Fibroblast of lung (primary cell): Measurements from ENCODE around the gene PGGT1B. TPM values are rescaled to one million over a fixed set of nuclear protein-coding genes. Genes with fewer than 3 reads are reported as not detected.

Experiments used
- DNase-seq, 2 donors: peaks; one replicate each; pipeline versions ENCODE4 v3.0.0 to v3.0.0-alpha.2; 2010; ENCODE audit warnings: low read depth in 2 of 2
- H2AFZ ChIP-seq: 2 replicates; pipeline ENCODE4 v1.5.1; 2012; ENCODE audit warnings: low read length, control low read depth, inconsistent platforms
- H3K27ac ChIP-seq: 2 replicates; pipeline ENCODE4 v1.5.1; 2011; ENCODE audit warnings: low read length, control low read depth; ENCODE audit not compliant: insufficient read depth
- H3K27me3 ChIP-seq: 2 replicates; pipeline ENCODE4 v1.5.1; 2011; ENCODE audit warnings: mild to moderate bottlenecking, low read length; ENCODE audit not compliant: control insufficient read depth, insufficient read depth
- H3K36me3 ChIP-seq: 2 replicates; pipeline ENCODE4 v1.5.1; 2011; ENCODE audit warnings: low read length; ENCODE audit not compliant: control insufficient read depth, insufficient read depth
- H3K4me1 ChIP-seq: 2 replicates; pipeline ENCODE4 v1.5.1; 2011; ENCODE audit warnings: low read length; ENCODE audit not compliant: control insufficient read depth, insufficient read depth; ENCODE audit errors: extremely low read depth
- H3K4me2 ChIP-seq: 2 replicates; pipeline ENCODE4 v1.5.1; 2011; ENCODE audit warnings: low read length, control low read depth; ENCODE audit not compliant: insufficient read depth; ENCODE audit errors: extremely low read depth
- H3K4me3 ChIP-seq, 4 experiments: fragments of 200-600 bp in 1 of 4; sonication (generic) in 1 of 4; replicated peaks in 1 of 4; 2 replicates each; pipeline ENCODE4 v1.5.1; 2011 to 2016; ENCODE audit warnings: low read length in 4 of 4, low read depth in 3 of 4, mild to moderate bottlenecking in 3 of 4, control low read depth in 2 of 4, inconsistent platforms in 1 of 4, mixed read lengths in 1 of 4; ENCODE audit not compliant: insufficient read depth in 1 of 4; ENCODE audit errors: control extremely low read depth in 1 of 4
- H3K79me2 ChIP-seq: 2 replicates; pipeline ENCODE4 v1.5.1; 2012; ENCODE audit warnings: mild to moderate bottlenecking, low read length, inconsistent platforms; ENCODE audit not compliant: control insufficient read depth, insufficient read depth
- H3K9ac ChIP-seq: 2 replicates; pipeline ENCODE4 v1.5.1; 2011; ENCODE audit warnings: mild to moderate bottlenecking, low read length, control low read depth; ENCODE audit not compliant: insufficient read depth
- H3K9me3 ChIP-seq: 2 replicates; pipeline ENCODE4 v1.5.1; 2012; ENCODE audit warnings: low read depth, low read length; ENCODE audit not compliant: control insufficient read depth, insufficient read depth
- H4K20me1 ChIP-seq: 2 replicates; pipeline ENCODE4 v1.5.1; 2011; ENCODE audit warnings: low read length; ENCODE audit not compliant: control insufficient read depth, insufficient read depth; ENCODE audit errors: extremely low read depth
- EZH2 ChIP-seq: IDR thresholded peaks from 2 replicates; pipeline ENCODE4 v1.5.1; 2012; ENCODE audit warnings: low read length, control low read depth, mild to moderate bottlenecking; ENCODE audit errors: missing control alignments
- polyA plus RNA-seq, 2 donors: library from polyadenylated mRNA; depleted of rRNA in 1 of 2; stranded (reverse) in 1 of 2; unstranded in 1 of 2; fragments of >200 nt; gene quantifications; 2 replicates each; pipeline ENCODE4 v1.2.1, GENCODE V29; 2011 to 2012; ENCODE audit warnings: missing spikeins in 1 of 2
- total RNA-seq: library from RNA; depleted of rRNA; stranded (reverse); fragments of >200 nt; gene quantifications from 2 replicates; pipeline ENCODE4 v1.2.1, GENCODE V29; 2014
- TF ChIP-seq, protein P1 (sequence below), 2 donors: IDR thresholded peaks in 1 of 2; conservative IDR thresholded peaks in 1 of 2; 1 replicate in 1 of 2; 2 replicates in 1 of 2; pipeline ENCODE4 v1.5.1; 2011 to 2012; ENCODE audit warnings: low read length in 2 of 2, control low read depth in 1 of 2, inconsistent platforms in 1 of 2, low read depth in 1 of 2, mild to moderate bottlenecking in 1 of 2

Gene PGGT1B
- total and polyA plus RNA-seq, 2 donors (not counting 1 experiment from before 2014, with no cell fraction given), result 2.5 to 12.4 TPM

DNA sequence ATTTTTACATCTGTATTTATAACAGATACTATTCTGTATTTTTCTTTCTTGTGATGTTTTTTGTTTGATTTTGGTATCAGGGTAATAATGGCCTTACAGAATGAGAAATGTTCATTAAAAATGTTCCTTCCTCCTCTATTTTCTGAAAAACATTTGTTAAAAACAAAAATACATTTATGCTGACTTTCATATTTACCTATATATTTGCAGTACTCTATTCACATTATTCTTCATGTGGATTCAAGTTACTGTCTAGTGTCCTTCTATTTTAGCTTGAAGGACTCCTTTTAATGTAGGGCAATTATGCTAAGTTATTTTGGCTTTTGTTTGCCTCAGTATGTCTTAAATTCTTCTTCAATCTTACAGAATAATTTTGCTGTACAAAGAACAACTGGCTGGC lies 28.7 kb upstream of the PGGT1B start:
- H3K9ac ChIP-seq, result no peak overlapping the region
- no peaks in the 10 kb centered on the region for H3K27me3 ChIP-seq
- H3K4me2 ChIP-seq, result no peak overlapping the region
- no peak for TF ChIP-seq EZH2
- no peaks in the 10 kb centered on the region for H3K4me1 ChIP-seq
- peaks cover 19% of the 10 kb centered on the region for H3K79me2 ChIP-seq
- no peak overlapping the region for H3K4me3 ChIP-seq
- H2AFZ ChIP-seq, result no peak overlapping the region
- DNase-seq, result no peak
- no peak overlapping the region for H3K27ac ChIP-seq
- H3K9me3 ChIP-seq, result no peaks in the 10 kb centered on the region
- H3K36me3 ChIP-seq, result peaks cover 1% of the 10 kb centered on the region
- no peaks in the 10 kb centered on the region for H4K20me1 ChIP-seq

DNA sequence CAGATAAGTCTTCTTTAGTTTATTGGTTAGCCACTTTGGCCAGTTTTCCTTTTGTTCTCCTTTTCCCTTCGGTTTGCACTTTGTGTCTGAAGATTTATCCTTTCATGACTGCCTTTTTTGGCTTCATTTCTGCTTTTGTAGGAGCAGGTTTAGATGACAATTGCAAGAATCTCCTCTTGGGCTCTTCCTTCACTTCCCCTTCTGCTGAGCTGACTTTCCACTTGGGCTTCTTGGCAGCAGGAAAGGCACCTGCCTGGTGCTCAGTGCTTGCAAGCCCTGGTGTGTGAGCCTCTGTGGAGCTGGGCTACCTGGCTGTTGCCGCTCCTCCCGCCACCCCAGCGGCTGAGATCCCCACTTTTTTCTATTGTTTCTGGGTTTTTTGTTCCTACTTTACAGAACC lies 26.4 kb upstream of the PGGT1B start:
- DNase-seq, result peak in 1 of 2 donors; percentile 1
- Histone ChIP-seq H3K4me2 (no peak overlapping the region), H3K36me3 (peaks cover 1% of the 10 kb centered on the region), H3K27ac (no peak overlapping the region), H4K20me1 (no peaks in the 10 kb centered on the region), H3K79me2 (peaks cover 7% of the 10 kb centered on the region), H3K27me3 (no peaks in the 10 kb centered on the region), H3K9me3 (no peaks in the 10 kb centered on the region), H2AFZ (no peak overlapping the region), H3K4me3 (no peak overlapping the region), H3K9ac (no peak overlapping the region), H3K4me1 (no peaks in the 10 kb centered on the region)
- TF ChIP-seq EZH2, result no peak
- TF ChIP-seq, protein P1, sequence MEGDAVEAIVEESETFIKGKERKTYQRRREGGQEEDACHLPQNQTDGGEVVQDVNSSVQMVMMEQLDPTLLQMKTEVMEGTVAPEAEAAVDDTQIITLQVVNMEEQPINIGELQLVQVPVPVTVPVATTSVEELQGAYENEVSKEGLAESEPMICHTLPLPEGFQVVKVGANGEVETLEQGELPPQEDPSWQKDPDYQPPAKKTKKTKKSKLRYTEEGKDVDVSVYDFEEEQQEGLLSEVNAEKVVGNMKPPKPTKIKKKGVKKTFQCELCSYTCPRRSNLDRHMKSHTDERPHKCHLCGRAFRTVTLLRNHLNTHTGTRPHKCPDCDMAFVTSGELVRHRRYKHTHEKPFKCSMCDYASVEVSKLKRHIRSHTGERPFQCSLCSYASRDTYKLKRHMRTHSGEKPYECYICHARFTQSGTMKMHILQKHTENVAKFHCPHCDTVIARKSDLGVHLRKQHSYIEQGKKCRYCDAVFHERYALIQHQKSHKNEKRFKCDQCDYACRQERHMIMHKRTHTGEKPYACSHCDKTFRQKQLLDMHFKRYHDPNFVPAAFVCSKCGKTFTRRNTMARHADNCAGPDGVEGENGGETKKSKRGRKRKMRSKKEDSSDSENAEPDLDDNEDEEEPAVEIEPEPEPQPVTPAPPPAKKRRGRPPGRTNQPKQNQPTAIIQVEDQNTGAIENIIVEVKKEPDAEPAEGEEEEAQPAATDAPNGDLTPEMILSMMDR (conservative IDR thresholded peaks at IDR 0.05 in 1 of 2, IDR thresholded peaks at IDR 0.05 in 1 of 2; ENCODE audit: low read depth in 1 of 2, low read length in 2 of 2), result no peak

DNA sequence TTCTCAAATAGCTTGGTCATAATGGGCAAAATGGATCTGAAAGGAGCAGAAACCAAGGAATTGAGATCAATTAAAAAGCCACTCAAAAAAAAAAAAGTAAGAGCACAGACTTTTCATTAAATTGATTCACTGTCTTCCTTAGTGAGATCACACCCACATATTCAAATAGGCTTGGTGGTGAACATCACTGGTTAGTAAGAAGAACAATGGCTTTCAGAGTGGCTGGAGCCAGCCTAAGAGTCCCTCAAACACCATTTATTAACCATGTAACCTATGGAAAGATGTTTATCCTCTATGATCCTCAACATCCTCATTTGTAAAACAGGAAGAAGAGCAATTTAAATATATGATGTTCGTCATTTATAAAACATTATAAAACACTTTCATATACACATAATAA lies 21.3 kb upstream of the PGGT1B start:
- H3K9me3 ChIP-seq, result no peaks in the 10 kb centered on the region
- H3K9ac ChIP-seq, result no peak overlapping the region
- H3K4me1 ChIP-seq, result no peaks in the 10 kb centered on the region
- TF ChIP-seq, protein P1 (conservative IDR thresholded peaks at IDR 0.05 in 1 of 2, IDR thresholded peaks at IDR 0.05 in 1 of 2; ENCODE audit: low read depth in 1 of 2, low read length in 2 of 2), result no peak
- TF ChIP-seq EZH2, result no peak
- no peak overlapping the region for H2AFZ ChIP-seq
- H3K4me2 ChIP-seq, result no peak overlapping the region
- H4K20me1 ChIP-seq, result no peaks in the 10 kb centered on the region
- H3K27me3 ChIP-seq, result no peaks in the 10 kb centered on the region
- no peak overlapping the region for H3K27ac ChIP-seq
- H3K4me3 ChIP-seq, result no peak overlapping the region
- DNase-seq, result no peak
- no peaks in the 10 kb centered on the region for H3K79me2 ChIP-seq
- no peaks in the 10 kb centered on the region for H3K36me3 ChIP-seq
